Neural cell (in vitro differentiated cells): ENCODE results near the gene IFNGR1. TPM values are rescaled to one million over a fixed set of nuclear protein-coding genes. Genes with fewer than 3 reads are reported as not detected.
"Not testable (repeated sequence)": the region's sequence is repeated elsewhere in the genome, so short reads cannot be mapped to it uniquely, and the experiment has no call there.

Source experiments
- H2AFZ ChIP-seq: fragments of 200-600, 300-800 bp; sonication (generic), shearing (Covaris generic); 2 replicates; pipeline ENCODE4 v1.6.0; 2014; ENCODE audit warnings: low read depth, mild to moderate bottlenecking, antibody characterized with exemption, low read length, moderate library complexity
- H3F3A ChIP-seq: fragments of 200-600 bp; shearing (Covaris generic); 2 replicates; pipeline ENCODE4 v1.6.1; 2016; ENCODE audit warnings: mild to moderate bottlenecking, moderate library complexity, mixed read lengths, antibody characterized with exemption, low read length; ENCODE audit not compliant: insufficient read depth, poor library complexity, severe bottlenecking
- H3K27ac ChIP-seq: fragments of 200-600, 300-800 bp; sonication (generic), shearing (Covaris generic); 2 replicates; pipeline ENCODE4 v1.5.1; 2014; ENCODE audit warnings: mild to moderate bottlenecking, low read length, moderate library complexity
- H3K27me3 ChIP-seq: fragments of 300-800, 200-600 bp; sonication (generic), shearing (Covaris generic); 2 replicates; pipeline ENCODE4 v1.6.0; 2014; ENCODE audit warnings: mild to moderate bottlenecking, low read depth, low read length, moderate library complexity; ENCODE audit not compliant: insufficient read depth
- H3K36me3 ChIP-seq: fragments of 300-800, 200-600 bp; sonication (generic), shearing (Covaris generic); 2 replicates; pipeline ENCODE4 v1.5.1; 2014; ENCODE audit warnings: mild to moderate bottlenecking, antibody characterized with exemption, low read length, moderate library complexity; ENCODE audit not compliant: insufficient read depth
- H3K4me2 ChIP-seq: fragments of 300-800, 200-600 bp; sonication (generic), shearing (Covaris generic); 2 replicates; pipeline ENCODE4 v1.6.0; 2014; ENCODE audit warnings: mild to moderate bottlenecking, low read length
- H3K4me3 ChIP-seq: fragments of 300-800, 200-600 bp; sonication (generic), shearing (Covaris generic); 2 replicates; pipeline ENCODE4 v1.5.1; 2014; ENCODE audit warnings: mild to moderate bottlenecking, low read length, moderate library complexity
- H3K79me2 ChIP-seq: fragments of 200-600 bp; shearing (Covaris generic); replicated peaks from 2 replicates; pipeline ENCODE4 v1.6.0; 2014; ENCODE audit warnings: mild to moderate bottlenecking, low read length, moderate library complexity; ENCODE audit not compliant: insufficient read depth
- H3K9ac ChIP-seq: fragments of 300-800, 200-600 bp; sonication (generic), shearing (Covaris generic); 2 replicates; pipeline ENCODE4 v1.6.1; 2016; ENCODE audit warnings: mild to moderate bottlenecking, low read length, mixed read lengths
- H3K9me2 ChIP-seq: fragments of 200-600 bp; shearing (Covaris generic); 2 replicates; pipeline ENCODE4 v1.6.1; 2016; ENCODE audit warnings: mild to moderate bottlenecking, low read length, mixed read lengths; ENCODE audit not compliant: insufficient read depth
- H3K9me3 ChIP-seq: fragments of 200-600, 300-800 bp; sonication (generic), shearing (Covaris generic); 2 replicates; pipeline ENCODE4 v1.6.1; 2016; ENCODE audit warnings: mild to moderate bottlenecking, mixed run types, low read length, moderate library complexity, mixed read lengths
- H4K20me1 ChIP-seq: fragments of 200-600 bp; shearing (Covaris generic); 2 replicates; pipeline ENCODE4 v1.6.1; 2016; ENCODE audit warnings: mild to moderate bottlenecking, mixed run types; ENCODE audit not compliant: insufficient read depth
- EP300 ChIP-seq: fragments of 450-650 bp; conservative IDR thresholded peaks from 2 replicates; pipeline ENCODE4 v1.6.1; 2014; ENCODE audit warnings: antibody characterized with exemption, mild to moderate bottlenecking, moderate library complexity; ENCODE audit not compliant: poor library complexity, severe bottlenecking
- MXI1 ChIP-seq: fragments of 450-650 bp; conservative IDR thresholded peaks from 2 replicates; pipeline ENCODE4 v1.6.1; 2014; ENCODE audit warnings: antibody characterized with exemption, mild to moderate bottlenecking; ENCODE audit not compliant: poor library complexity, severe bottlenecking
- POLR2AphosphoS5 ChIP-seq: IDR thresholded peaks from 2 replicates; pipeline ENCODE4 v1.6.1; 2012
- RAD21 ChIP-seq: fragments of 450-650 bp; conservative IDR thresholded peaks from 2 replicates; pipeline ENCODE4 v1.6.1; 2014; ENCODE audit warnings: antibody characterized with exemption, mild to moderate bottlenecking, moderate library complexity
- SMC3 ChIP-seq: fragments of 450-650 bp; conservative IDR thresholded peaks from 2 replicates; pipeline ENCODE4 v1.6.1; 2014; ENCODE audit warnings: antibody characterized with exemption, mild to moderate bottlenecking, moderate library complexity; ENCODE audit not compliant: poor library complexity
- TAF1 ChIP-seq: IDR thresholded peaks from 2 replicates; pipeline ENCODE4 v1.6.1; 2012; ENCODE audit warnings: low read depth
- polyA plus RNA-seq: library from polyadenylated mRNA; depleted of rRNA; stranded (reverse); fragments of >200 nt; gene quantifications from 2 replicates; pipeline ENCODE4 v1.2.3, GENCODE V29; 2014
- TF ChIP-seq, protein P1 (sequence below): IDR thresholded peaks from 2 replicates; pipeline ENCODE4 v1.6.1; 2012; ENCODE audit warnings: borderline replicate concordance
- TF ChIP-seq, protein P2 (sequence below): fragments of 450-650 bp; IDR thresholded peaks from 2 replicates; pipeline ENCODE4 v1.5.1; 2014; ENCODE audit warnings: antibody characterized with exemption, mild to moderate bottlenecking, moderate library complexity; ENCODE audit not compliant: poor library complexity, severe bottlenecking

The IFNGR1 gene
- polyA plus RNA-seq, 1 donor from 2014 or later, result 57.2 TPM

DNA sequence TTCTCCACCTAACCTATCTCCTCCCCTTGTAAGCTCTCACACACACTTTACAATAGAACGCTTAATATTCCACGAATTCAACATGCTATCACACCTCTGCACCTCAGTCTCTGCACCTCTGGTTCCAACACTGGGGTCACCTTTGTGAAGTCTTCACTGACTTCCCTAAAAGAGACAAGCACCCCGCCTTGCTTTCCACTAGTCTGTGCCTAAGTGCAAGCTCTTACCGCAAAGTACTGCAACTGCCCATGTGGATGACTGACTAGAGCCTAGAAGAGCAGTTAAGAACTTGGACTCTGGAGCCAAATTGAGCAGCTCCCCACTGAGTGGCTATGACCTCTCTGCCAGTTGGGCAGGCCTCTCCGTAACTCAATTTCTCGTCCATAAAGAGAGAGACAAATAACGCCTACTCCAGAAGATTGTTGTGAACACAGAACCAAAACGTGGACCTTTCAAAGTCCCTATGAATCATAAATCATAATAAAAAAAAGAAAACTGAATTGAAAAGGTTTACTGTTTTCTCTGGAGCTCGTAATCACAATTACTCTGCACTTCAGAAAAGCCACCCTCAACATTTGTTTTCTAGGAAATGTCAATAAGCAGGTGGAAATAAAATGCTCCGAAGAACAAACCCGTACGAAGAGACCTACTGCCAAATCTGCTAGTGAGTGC, 1.2 kb downstream of the IFNGR1 start:
- peak; percentile 44 for TF ChIP-seq TAF1
- TF ChIP-seq RAD21, result no peak
- Histone ChIP-seq H2AFZ (no peak overlapping the region), H3K27me3 (no peaks in the 10 kb centered on the region), H3F3A (no peaks in the 10 kb centered on the region), H3K4me3 (peak overlapping the region; percentile 96), H3K9ac (peak overlapping the region; percentile 93), H3K36me3 (no peaks in the 10 kb centered on the region), H3K9me3 (no peaks in the 10 kb centered on the region), H3K27ac (peak overlapping the region; percentile 92), H3K4me2 (peak overlapping the region; percentile 63), H3K9me2 (no peaks in the 10 kb centered on the region), H4K20me1 (no peaks in the 10 kb centered on the region), H3K79me2 (peaks cover 50% of the 10 kb centered on the region)

DNA sequence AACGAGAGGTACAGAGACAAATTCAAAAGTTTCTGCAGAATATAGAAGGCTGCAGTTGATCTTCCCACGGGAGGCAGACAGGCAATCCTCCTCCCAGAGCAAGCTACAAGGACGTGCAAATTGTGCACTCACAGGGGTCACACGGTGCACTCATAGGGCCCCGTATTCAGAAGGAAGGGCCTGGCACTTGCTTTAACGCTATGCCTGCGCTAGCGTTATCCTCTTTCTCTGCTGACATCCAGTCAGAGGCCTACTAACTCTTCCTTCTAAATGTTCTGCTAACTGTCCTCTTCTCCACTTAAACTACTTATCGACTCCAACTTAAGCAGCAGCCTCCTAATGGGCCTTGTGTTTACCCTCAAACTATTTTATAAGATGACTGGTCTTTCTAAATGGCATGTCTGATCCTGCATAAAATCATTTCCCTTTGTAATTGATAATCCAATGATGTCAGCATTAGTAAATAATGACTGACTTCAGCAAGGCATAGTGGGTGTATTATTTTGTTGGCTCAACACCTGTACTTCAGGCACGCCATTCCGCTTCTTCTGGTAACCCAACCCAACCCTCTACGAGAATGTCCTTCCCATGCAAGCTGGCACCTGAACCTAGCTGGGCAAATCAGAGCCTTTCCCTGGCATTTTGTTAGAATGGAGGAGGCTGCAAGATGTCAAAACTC, 2.2 kb downstream of the IFNGR1 start:
- Histone ChIP-seq H3K27ac (no peak overlapping the region), H3K4me2 (no peak overlapping the region), H3K9me3 (no peaks in the 10 kb centered on the region), H3K79me2 (peaks cover 58% of the 10 kb centered on the region), H3K36me3 (no peaks in the 10 kb centered on the region), H3K27me3 (no peaks in the 10 kb centered on the region), H2AFZ (no peak overlapping the region), H3F3A (no peaks in the 10 kb centered on the region), H3K9me2 (no peaks in the 10 kb centered on the region), H3K9ac (no peak overlapping the region), H4K20me1 (no peaks in the 10 kb centered on the region), H3K4me3 (peak overlapping the region; percentile 96)
- TF ChIP-seq TAF1 (no peak), POLR2AphosphoS5 (no peak)

DNA sequence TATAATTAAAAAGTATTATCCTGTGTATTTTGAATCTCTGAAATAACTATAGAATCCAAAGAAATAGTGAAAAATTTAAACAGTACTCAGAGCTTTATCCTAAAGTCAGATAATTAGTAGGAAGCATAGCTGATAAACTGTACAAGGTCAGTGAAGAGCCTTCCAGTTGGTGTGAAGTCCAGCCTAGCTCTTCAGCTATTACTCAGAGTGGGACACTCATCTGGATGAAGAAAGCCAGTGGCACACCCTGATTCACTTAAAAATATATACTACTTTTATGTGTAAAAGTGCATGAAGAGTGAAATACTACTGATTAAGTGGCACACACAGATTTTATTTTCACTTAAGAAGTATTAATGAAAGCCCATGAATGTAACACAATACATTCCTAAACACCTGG, 3.1 kb downstream of the IFNGR1 start:
- no peak overlapping the region for H3K9ac ChIP-seq
- no peaks in the 10 kb centered on the region for H3K9me2 ChIP-seq
- no peak overlapping the region for H3K27ac ChIP-seq
- no peaks in the 10 kb centered on the region for H4K20me1 ChIP-seq
- no peaks in the 10 kb centered on the region for H3K36me3 ChIP-seq
- H3F3A ChIP-seq, result no peaks in the 10 kb centered on the region
- TF ChIP-seq POLR2AphosphoS5, result no peak
- no peak overlapping the region for H3K4me2 ChIP-seq
- peak overlapping the region; percentile 96 for H3K4me3 ChIP-seq
- no peaks in the 10 kb centered on the region for H3K9me3 ChIP-seq
- no peak overlapping the region for H2AFZ ChIP-seq
- peaks cover 67% of the 10 kb centered on the region for H3K79me2 ChIP-seq
- no peaks in the 10 kb centered on the region for H3K27me3 ChIP-seq

DNA sequence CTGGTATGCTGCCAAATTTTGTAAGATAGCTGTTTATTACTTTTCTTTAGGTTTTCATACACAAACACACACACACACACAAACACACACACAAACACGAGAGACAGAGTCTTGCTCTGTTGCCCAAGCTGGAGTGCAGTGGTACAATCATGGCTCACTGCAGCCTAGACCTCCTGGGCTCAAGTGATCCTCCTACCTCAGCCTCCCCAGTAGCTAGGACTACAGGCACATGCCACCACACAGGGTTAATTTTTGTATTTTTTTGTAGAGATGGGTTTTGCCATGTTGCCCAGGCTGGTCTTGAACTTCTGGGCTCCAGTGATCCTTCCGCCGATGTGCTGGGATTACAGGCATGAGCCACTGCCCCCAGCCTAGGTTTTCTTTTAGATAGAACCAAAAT, 3.6 kb downstream of the IFNGR1 start:
- H3K9me3 ChIP-seq, H3K27ac ChIP-seq, H3K9me2 ChIP-seq, H3K9ac ChIP-seq, H3K4me2 ChIP-seq, H4K20me1 ChIP-seq, H3F3A ChIP-seq, H3K36me3 ChIP-seq, H3K4me3 ChIP-seq, H3K27me3 ChIP-seq, H2AFZ ChIP-seq: not testable (repeated sequence)
- peaks cover 72% of the 10 kb centered on the region for H3K79me2 ChIP-seq

DNA sequence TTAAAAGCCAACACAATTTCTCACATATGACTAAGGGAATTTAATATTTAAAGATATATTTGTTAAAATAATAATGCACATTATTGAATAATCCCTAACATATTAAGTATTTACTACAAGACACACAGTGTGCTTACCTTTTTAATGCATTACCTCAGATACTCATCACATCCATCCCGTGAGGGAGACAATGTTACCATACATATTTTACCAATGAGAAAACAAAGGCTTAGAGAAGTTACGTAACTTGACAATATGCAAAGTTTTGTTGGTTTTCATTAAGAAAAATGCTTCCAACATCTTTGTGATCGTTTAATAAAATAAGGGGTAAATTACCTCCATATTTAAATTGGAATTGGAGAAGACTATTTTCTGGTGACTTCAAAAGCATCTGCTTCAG, 4.3 kb downstream of the IFNGR1 start:
- Histone ChIP-seq H3K9me3 (no peaks in the 10 kb centered on the region), H3K27me3 (no peaks in the 10 kb centered on the region), H3K9ac (no peak overlapping the region), H3K27ac (no peak overlapping the region), H2AFZ (no peak overlapping the region), H3F3A (no peaks in the 10 kb centered on the region), H4K20me1 (no peaks in the 10 kb centered on the region), H3K36me3 (no peaks in the 10 kb centered on the region), H3K9me2 (no peaks in the 10 kb centered on the region), H3K4me3 (no peak overlapping the region), H3K4me2 (no peak overlapping the region), H3K79me2 (peaks cover 77% of the 10 kb centered on the region)
- TF ChIP-seq EP300 (no peak), SMC3 (no peak), RAD21 (no peak), POLR2AphosphoS5 (no peak), MXI1 (no peak), TAF1 (no peak)
- TF ChIP-seq, protein P1, sequence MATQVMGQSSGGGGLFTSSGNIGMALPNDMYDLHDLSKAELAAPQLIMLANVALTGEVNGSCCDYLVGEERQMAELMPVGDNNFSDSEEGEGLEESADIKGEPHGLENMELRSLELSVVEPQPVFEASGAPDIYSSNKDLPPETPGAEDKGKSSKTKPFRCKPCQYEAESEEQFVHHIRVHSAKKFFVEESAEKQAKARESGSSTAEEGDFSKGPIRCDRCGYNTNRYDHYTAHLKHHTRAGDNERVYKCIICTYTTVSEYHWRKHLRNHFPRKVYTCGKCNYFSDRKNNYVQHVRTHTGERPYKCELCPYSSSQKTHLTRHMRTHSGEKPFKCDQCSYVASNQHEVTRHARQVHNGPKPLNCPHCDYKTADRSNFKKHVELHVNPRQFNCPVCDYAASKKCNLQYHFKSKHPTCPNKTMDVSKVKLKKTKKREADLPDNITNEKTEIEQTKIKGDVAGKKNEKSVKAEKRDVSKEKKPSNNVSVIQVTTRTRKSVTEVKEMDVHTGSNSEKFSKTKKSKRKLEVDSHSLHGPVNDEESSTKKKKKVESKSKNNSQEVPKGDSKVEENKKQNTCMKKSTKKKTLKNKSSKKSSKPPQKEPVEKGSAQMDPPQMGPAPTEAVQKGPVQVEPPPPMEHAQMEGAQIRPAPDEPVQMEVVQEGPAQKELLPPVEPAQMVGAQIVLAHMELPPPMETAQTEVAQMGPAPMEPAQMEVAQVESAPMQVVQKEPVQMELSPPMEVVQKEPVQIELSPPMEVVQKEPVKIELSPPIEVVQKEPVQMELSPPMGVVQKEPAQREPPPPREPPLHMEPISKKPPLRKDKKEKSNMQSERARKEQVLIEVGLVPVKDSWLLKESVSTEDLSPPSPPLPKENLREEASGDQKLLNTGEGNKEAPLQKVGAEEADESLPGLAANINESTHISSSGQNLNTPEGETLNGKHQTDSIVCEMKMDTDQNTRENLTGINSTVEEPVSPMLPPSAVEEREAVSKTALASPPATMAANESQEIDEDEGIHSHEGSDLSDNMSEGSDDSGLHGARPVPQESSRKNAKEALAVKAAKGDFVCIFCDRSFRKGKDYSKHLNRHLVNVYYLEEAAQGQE, result no peak
- TF ChIP-seq, protein P2, sequence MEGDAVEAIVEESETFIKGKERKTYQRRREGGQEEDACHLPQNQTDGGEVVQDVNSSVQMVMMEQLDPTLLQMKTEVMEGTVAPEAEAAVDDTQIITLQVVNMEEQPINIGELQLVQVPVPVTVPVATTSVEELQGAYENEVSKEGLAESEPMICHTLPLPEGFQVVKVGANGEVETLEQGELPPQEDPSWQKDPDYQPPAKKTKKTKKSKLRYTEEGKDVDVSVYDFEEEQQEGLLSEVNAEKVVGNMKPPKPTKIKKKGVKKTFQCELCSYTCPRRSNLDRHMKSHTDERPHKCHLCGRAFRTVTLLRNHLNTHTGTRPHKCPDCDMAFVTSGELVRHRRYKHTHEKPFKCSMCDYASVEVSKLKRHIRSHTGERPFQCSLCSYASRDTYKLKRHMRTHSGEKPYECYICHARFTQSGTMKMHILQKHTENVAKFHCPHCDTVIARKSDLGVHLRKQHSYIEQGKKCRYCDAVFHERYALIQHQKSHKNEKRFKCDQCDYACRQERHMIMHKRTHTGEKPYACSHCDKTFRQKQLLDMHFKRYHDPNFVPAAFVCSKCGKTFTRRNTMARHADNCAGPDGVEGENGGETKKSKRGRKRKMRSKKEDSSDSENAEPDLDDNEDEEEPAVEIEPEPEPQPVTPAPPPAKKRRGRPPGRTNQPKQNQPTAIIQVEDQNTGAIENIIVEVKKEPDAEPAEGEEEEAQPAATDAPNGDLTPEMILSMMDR, result no peak
